Osteocyte (in vitro differentiated cells): ENCODE data around the gene MORF4L2. TPM values are rescaled to one million over a fixed set of nuclear protein-coding genes. Genes with fewer than 3 reads are reported as not detected.

Experiments used
- DNase-seq: peaks from one replicate; pipeline ENCODE4 v3.0.0; 2021; ENCODE audit warnings: mixed read lengths; ENCODE audit not compliant: unreplicated experiment; ENCODE audit errors: extremely low spot score
- H3K27ac Mint-ChIP-seq: one replicate; pipeline ENCODE4 v1.8.0; 2021; ENCODE audit warnings: mild to moderate bottlenecking, mixed read lengths; ENCODE audit not compliant: unreplicated experiment
- H3K27me3 Mint-ChIP-seq: one replicate; pipeline ENCODE4 v1.8.0; 2021; ENCODE audit warnings: mixed read lengths; ENCODE audit not compliant: unreplicated experiment
- H3K36me3 Mint-ChIP-seq: one replicate; pipeline ENCODE4 v1.8.0; 2021; ENCODE audit warnings: mixed read lengths; ENCODE audit not compliant: unreplicated experiment
- H3K4me1 Mint-ChIP-seq: one replicate; pipeline ENCODE4 v1.8.0; 2021; ENCODE audit warnings: mixed read lengths; ENCODE audit not compliant: unreplicated experiment
- H3K4me3 Mint-ChIP-seq: one replicate; pipeline ENCODE4 v1.8.0; 2021; ENCODE audit warnings: mild to moderate bottlenecking, moderate library complexity, mixed read lengths; ENCODE audit not compliant: unreplicated experiment
- H3K9me3 Mint-ChIP-seq: one replicate; pipeline ENCODE4 v1.8.0; 2021; ENCODE audit warnings: mixed read lengths; ENCODE audit not compliant: unreplicated experiment
- CTCF ChIP-seq: fragments of 200-600 bp; sonication (generic); IDR thresholded peaks from 2 replicates; pipeline ENCODE4 v1.5.0; 2021; ENCODE audit warnings: antibody characterized with exemption, mild to moderate bottlenecking, moderate library complexity
- total RNA-seq: library from RNA; stranded (reverse); gene quantifications from 2 replicates; pipeline ENCODE4 v1.2.1, GENCODE V29; 2021

The MORF4L2 gene
- total RNA-seq, 1 donor from 2014 or later, result 433 TPM

GRCh38 chrX:103718120-103718519 lies 31.6 kb upstream of the MORF4L2 start:
- H3K9me3 Mint-ChIP-seq, result no peaks in the 10 kb centered on the region
- H3K4me3 Mint-ChIP-seq, result no peak overlapping the region
- no peak overlapping the region for H3K27ac Mint-ChIP-seq
- H3K27me3 Mint-ChIP-seq, result no peaks in the 10 kb centered on the region
- peaks cover 8% of the 10 kb centered on the region for H3K4me1 Mint-ChIP-seq
- TF ChIP-seq CTCF, result no peak
- no peak for DNase-seq
- no peaks in the 10 kb centered on the region for H3K36me3 Mint-ChIP-seq

GRCh38 chrX:103716962-103717361 lies 30.5 kb upstream of the MORF4L2 start:
- no peak for DNase-seq
- peak overlapping the region; percentile 66 for H3K27ac Mint-ChIP-seq
- H3K36me3 Mint-ChIP-seq, result no peaks in the 10 kb centered on the region
- H3K27me3 Mint-ChIP-seq, result no peaks in the 10 kb centered on the region
- no peak for TF ChIP-seq CTCF
- no peaks in the 10 kb centered on the region for H3K9me3 Mint-ChIP-seq
- peaks cover 8% of the 10 kb centered on the region for H3K4me1 Mint-ChIP-seq
- no peak overlapping the region for H3K4me3 Mint-ChIP-seq

GRCh38 chrX:103710609-103711008 lies 24.1 kb upstream of the MORF4L2 start, which contains the start of gene TMEM31:
Gene TMEM31, plus strand, starts transcription at chrX:103710909. Its CDS starts 1,350 bp downstream, at chrX:103712259.
- TF ChIP-seq CTCF, result no peak
- no peaks in the 10 kb centered on the region for H3K9me3 Mint-ChIP-seq
- no peaks in the 10 kb centered on the region for H3K4me1 Mint-ChIP-seq
- H3K4me3 Mint-ChIP-seq, result no peak within 1 kb of the TSS
- no peaks in the 10 kb centered on the region for H3K27me3 Mint-ChIP-seq
- H3K36me3 Mint-ChIP-seq, result no peaks in the 10 kb centered on the region
- no peak within 1 kb of the TSS for H3K27ac Mint-ChIP-seq
- no peak for DNase-seq

- no peaks in the 10 kb centered on the region for H3K27me3 Mint-ChIP-seq
- H3K36me3 Mint-ChIP-seq, result no peaks in the 10 kb centered on the region
- no peak for TF ChIP-seq CTCF
- H3K4me1 Mint-ChIP-seq, result no peaks in the 10 kb centered on the region
- DNase-seq, result no peak
- H3K9me3 Mint-ChIP-seq, result peaks cover 4% of the 10 kb centered on the region
- no peak overlapping the region for H3K27ac Mint-ChIP-seq
- no peak overlapping the region for H3K4me3 Mint-ChIP-seq
Observed at GRCh38 chrX:103704863-103705262, 18.4 kb upstream of the MORF4L2 start.

- DNase-seq, result no peak
- no peaks in the 10 kb centered on the region for H3K27me3 Mint-ChIP-seq
- H3K4me3 Mint-ChIP-seq, result no peak overlapping the region
- no peak overlapping the region for H3K27ac Mint-ChIP-seq
- no peaks in the 10 kb centered on the region for H3K4me1 Mint-ChIP-seq
- H3K9me3 Mint-ChIP-seq, result peaks cover 11% of the 10 kb centered on the region
- no peak for TF ChIP-seq CTCF
- no peaks in the 10 kb centered on the region for H3K36me3 Mint-ChIP-seq
Observed at GRCh38 chrX:103699243-103699642, 12.7 kb upstream of the MORF4L2 start.
